ENCODE measurements around the gene GPC3.

The GPC3 gene

DNA sequence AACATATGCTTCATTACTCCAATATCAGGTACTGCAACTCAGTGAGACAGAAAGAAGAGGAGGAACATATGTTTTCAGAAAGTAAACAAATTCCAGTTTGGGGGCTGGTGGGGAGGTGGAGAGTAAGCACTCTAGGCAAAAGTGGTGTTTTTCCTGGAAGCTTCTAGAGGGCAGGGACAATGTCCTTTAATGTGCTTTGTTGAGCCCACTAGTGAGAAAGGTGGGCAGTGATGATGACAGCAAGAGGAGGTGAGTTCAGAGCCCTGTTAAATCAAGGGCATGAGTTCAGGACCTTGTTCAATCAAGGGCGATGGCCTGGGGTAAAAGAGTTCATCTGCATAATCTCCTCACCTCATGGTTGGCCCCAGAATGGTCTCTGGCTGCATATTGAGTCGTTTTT is 38.4 kb downstream of the GPC3 start:
- H3K4me3 ChIP-seq (ENCODE audit: low read length): no peak overlapping the region
- DNase-seq (ENCODE audit: low read depth): no peak
- TF ChIP-seq, protein P1, sequence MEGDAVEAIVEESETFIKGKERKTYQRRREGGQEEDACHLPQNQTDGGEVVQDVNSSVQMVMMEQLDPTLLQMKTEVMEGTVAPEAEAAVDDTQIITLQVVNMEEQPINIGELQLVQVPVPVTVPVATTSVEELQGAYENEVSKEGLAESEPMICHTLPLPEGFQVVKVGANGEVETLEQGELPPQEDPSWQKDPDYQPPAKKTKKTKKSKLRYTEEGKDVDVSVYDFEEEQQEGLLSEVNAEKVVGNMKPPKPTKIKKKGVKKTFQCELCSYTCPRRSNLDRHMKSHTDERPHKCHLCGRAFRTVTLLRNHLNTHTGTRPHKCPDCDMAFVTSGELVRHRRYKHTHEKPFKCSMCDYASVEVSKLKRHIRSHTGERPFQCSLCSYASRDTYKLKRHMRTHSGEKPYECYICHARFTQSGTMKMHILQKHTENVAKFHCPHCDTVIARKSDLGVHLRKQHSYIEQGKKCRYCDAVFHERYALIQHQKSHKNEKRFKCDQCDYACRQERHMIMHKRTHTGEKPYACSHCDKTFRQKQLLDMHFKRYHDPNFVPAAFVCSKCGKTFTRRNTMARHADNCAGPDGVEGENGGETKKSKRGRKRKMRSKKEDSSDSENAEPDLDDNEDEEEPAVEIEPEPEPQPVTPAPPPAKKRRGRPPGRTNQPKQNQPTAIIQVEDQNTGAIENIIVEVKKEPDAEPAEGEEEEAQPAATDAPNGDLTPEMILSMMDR (conservative IDR thresholded peaks at IDR 0.05; ENCODE audit: low read length): no peak

GRCh38 chrX:133943507-133943906 is 41.9 kb downstream of the GPC3 start:
- no peak for DNase-seq (ENCODE audit: low read depth)
- H3K4me3 ChIP-seq (ENCODE audit: low read length): no peak overlapping the region
- TF ChIP-seq, protein P1 (conservative IDR thresholded peaks at IDR 0.05; ENCODE audit: low read length): no peak

- DNase-seq (ENCODE audit: low read depth): no peak
- H3K4me3 ChIP-seq (ENCODE audit: low read length): no peak overlapping the region
- TF ChIP-seq, protein P1 (conservative IDR thresholded peaks at IDR 0.05; ENCODE audit: low read length): no peak
These were observed 45.6 kb downstream of the GPC3 start for GRCh38 chrX:133939655-133940302.

GRCh38 chrX:133938530-133938929 is 46.9 kb downstream of the GPC3 start:
- H3K4me3 ChIP-seq (ENCODE audit: low read length): no peak overlapping the region
- DNase-seq (ENCODE audit: low read depth): no peak
- TF ChIP-seq, protein P1 (conservative IDR thresholded peaks at IDR 0.05; ENCODE audit: low read length): no peak

- no peak for DNase-seq (ENCODE audit: low read depth)
- no peak overlapping the region for H3K4me3 ChIP-seq (ENCODE audit: low read length)
- TF ChIP-seq, protein P1 (conservative IDR thresholded peaks at IDR 0.05; ENCODE audit: low read length): no peak
These were observed 48.4 kb downstream of the GPC3 start for GRCh38 chrX:133937022-133937421.

DNA sequence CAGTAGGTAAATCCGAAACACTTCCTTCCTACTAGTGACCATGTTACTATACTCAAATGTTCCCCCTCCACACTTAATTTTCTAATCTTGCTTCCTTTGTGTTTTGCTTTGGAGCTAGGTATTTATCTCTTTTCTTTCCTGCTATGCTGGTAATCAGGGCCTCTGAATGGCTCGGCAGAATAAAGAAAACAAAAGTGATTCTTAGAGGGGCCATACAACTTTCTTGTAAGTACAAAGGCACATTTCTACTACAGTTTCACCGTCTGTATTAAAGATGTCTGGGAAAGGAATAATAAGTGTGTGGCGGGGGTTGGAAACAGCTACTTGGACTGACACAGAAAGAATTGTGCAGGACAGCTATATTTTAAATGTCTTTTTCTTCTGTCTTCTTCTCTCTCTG is 50.3 kb downstream of the GPC3 start:
- no peak for DNase-seq (ENCODE audit: low read depth)
- H3K4me3 ChIP-seq (ENCODE audit: low read length): no peak overlapping the region
- TF ChIP-seq, protein P1 (conservative IDR thresholded peaks at IDR 0.05; ENCODE audit: low read length): no peak

DNA sequence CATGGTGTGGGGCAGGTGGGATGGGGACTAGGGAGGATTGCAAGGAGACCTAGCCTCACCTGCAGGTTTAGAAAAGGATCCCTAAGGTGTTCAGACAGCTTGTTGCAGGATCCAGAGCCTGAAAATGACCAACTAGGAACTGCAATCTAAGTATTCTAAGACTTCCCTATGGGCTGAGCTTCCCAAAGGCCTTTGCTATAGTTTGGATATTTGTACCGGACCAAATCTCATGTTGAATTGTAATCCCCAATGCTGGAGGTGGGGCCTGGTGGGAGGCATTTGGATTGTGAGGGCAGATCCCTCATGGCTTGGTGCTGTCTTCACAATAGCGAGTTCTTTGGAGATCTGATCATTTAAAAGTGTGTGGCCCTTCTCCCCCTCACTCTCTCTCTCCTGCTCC is 52.1 kb downstream of the GPC3 start:
- TF ChIP-seq, protein P1 (conservative IDR thresholded peaks at IDR 0.05; ENCODE audit: low read length): no peak
- DNase-seq (ENCODE audit: low read depth): no peak
- H3K4me3 ChIP-seq (ENCODE audit: low read length): no peak overlapping the region
